Activated CD8-positive, alpha-beta T cell treated with anti-CD3 and anti-CD28 coated beads, Interleukin-2, amount 10 ng/mL, durations not matched to agents 7 days and 5 days (primary cell): ENCODE measurements around the gene CPAMD8. TPM values are rescaled to one million over a fixed set of nuclear protein-coding genes. Genes with fewer than 3 reads are reported as not detected.

Experiments used
- ATAC-seq: fragments of 150-1000 bp; cut with Tn5 transposase; one replicate; pipeline ENCODE4 v1.10.0; 2021; ENCODE audit warnings: moderate library complexity
- CTCF ChIA-PET: fragments of 350-600 bp; sonication (Branson Sonifier 250); formaldehyde crosslinking; loops from one replicate; lab custom pipeline; 2021; ENCODE audit warnings: antibody characterized with exemption; lab: Charles Lee
- POLR2A ChIA-PET: fragments of 350-600 bp; sonication (Branson Sonifier 250); formaldehyde crosslinking; loops from one replicate; lab custom pipeline; 2021; ENCODE audit warnings: antibody characterized with exemption; lab: Charles Lee
- DNase-seq: peaks from one replicate; pipeline ENCODE4 v3.0.0-alpha.2; 2020
- H3K27ac Mint-ChIP-seq: one replicate; pipeline ENCODE4 v1.8.0; 2021; ENCODE audit warnings: mild to moderate bottlenecking, mixed read lengths
- H3K27me3 Mint-ChIP-seq: one replicate; pipeline ENCODE4 v1.8.0; 2021; ENCODE audit warnings: low read depth, mixed read lengths
- H3K36me3 Mint-ChIP-seq: one replicate; pipeline ENCODE4 v1.8.0; 2021; ENCODE audit warnings: low read depth, mixed read lengths
- H3K4me1 Mint-ChIP-seq: one replicate; pipeline ENCODE4 v1.8.0; 2021; ENCODE audit warnings: low read depth, mixed read lengths
- H3K4me3 Mint-ChIP-seq: one replicate; pipeline ENCODE4 v1.8.0; 2021; ENCODE audit warnings: mild to moderate bottlenecking, mixed read lengths
- H3K9me3 Mint-ChIP-seq: one replicate; pipeline ENCODE4 v1.8.0; 2022; ENCODE audit warnings: mixed read lengths; ENCODE audit not compliant: insufficient read depth
- total RNA-seq, 2 experiments: library from RNA; stranded (reverse); gene quantifications; one replicate each; pipeline ENCODE4 v1.2.3, GENCODE V29; 2021

CPAMD8 gene
- under 1 TPM; 0.11 to 0.13 TPM for total RNA-seq

GRCh38 chr19:17026706-17027534 is at the start of gene CPAMD8:
CPAMD8 (minus strand) TSS chr19:17026810; CDS start chr19:17026642, 168 bp downstream.
- Mint-ChIP-seq H3K27me3 (peaks cover 42% of the 10 kb centered on the region), H3K36me3 (no peaks in the 10 kb centered on the region), H3K27ac (no peak within 1 kb of the TSS), H3K9me3 (peaks cover 13% of the 10 kb centered on the region), H3K4me1 (no peaks in the 10 kb centered on the region), H3K4me3 (no peak within 1 kb of the TSS)
- DNase-seq (no peak), ATAC-seq (no peak)
- CTCF ChIA-PET = no interaction called here
- POLR2A ChIA-PET = interaction anchor here (0.6 kb wide), 1 partner anchor 30 kb away, joined by 3 read pairs; no protein-coding TSS in a partner anchor

- ATAC-seq (peak; percentile 8), DNase-seq (peak; percentile 80)
- peak overlapping the region; percentile 96 for H3K27ac Mint-ChIP-seq
- no peaks in the 10 kb centered on the region for H3K27me3 Mint-ChIP-seq
- H3K4me1 Mint-ChIP-seq = peaks cover 64% of the 10 kb centered on the region
- no peaks in the 10 kb centered on the region for H3K9me3 Mint-ChIP-seq
- H3K36me3 Mint-ChIP-seq = peaks cover 63% of the 10 kb centered on the region
- CTCF ChIA-PET = interaction anchor here (1.0 to 2.0 kb wide), 7 partner anchors 9 to 206 kb away, joined by 3 to 6 read pairs (median 4); partner anchors contain the start of gene ANKLE1
- POLR2A ChIA-PET = interaction anchor here (0.6 to 2.6 kb wide), 15 partner anchors 9 to 491 kb away, joined by 3 to 33 read pairs (median 3); partner anchors contain the start of genes DDA1 and USE1
- H3K4me3 Mint-ChIP-seq = peak overlapping the region; percentile 100
Measured at GRCh38 chr19:17075864-17076542, 49.4 kb upstream of the CPAMD8 start.

- ATAC-seq = peak; percentile 94
- DNase-seq = peak; percentile 100
- H3K9me3 Mint-ChIP-seq = no peaks in the 10 kb centered on the region
- ChIA-PET POLR2A (interaction anchor here (0.6 to 2.6 kb wide), 10 partner anchors 10 to 349 kb away, joined by 3 to 33 read pairs (median 4); partner anchors contain the start of genes DDA1 and USE1), CTCF (interaction anchor here (1.1 to 1.5 kb wide), 3 partner anchors 10 to 58 kb away, joined by 3 to 5 read pairs (median 4); no protein-coding TSS in a partner anchor)
- H3K4me3 Mint-ChIP-seq = peak within 1 kb of the TSS; percentile 100
- no peaks in the 10 kb centered on the region for H3K27me3 Mint-ChIP-seq
- peaks cover 65% of the 10 kb centered on the region for H3K4me1 Mint-ChIP-seq
- H3K36me3 Mint-ChIP-seq = peaks cover 69% of the 10 kb centered on the region
- H3K27ac Mint-ChIP-seq = peak within 1 kb of the TSS; percentile 96
Measured at GRCh38 chr19:17075035-17075863, 48.6 kb upstream of the CPAMD8 start, which contains the start of the genes HAUS8 and MYO9B. HAUS8 (minus strand) TSS chr19:17075452; CDS start chr19:17075422, 30 bp downstream. MYO9B (plus strand) TSS chr19:17075777; CDS start chr19:17101718, 25,941 bp downstream.

- Mint-ChIP-seq H3K4me3 (peak overlapping the region; percentile 100), H3K4me1 (peaks cover 65% of the 10 kb centered on the region), H3K36me3 (peaks cover 72% of the 10 kb centered on the region), H3K27me3 (no peaks in the 10 kb centered on the region), H3K9me3 (no peaks in the 10 kb centered on the region), H3K27ac (peak overlapping the region; percentile 96)
- ATAC-seq = no peak
- ChIA-PET CTCF (interaction anchor here (0.7 to 1.1 kb wide), 2 partner anchors 9 to 58 kb away, joined by 3 read pairs; no protein-coding TSS in a partner anchor), POLR2A (interaction anchor here (0.6 to 2.6 kb wide), 5 partner anchors 10 to 349 kb away, joined by 3 to 20 read pairs (median 8); partner anchors contain the start of gene USE1)
- DNase-seq = no peak
Measured at GRCh38 chr19:17074634-17075034, 48.0 kb upstream of the CPAMD8 start.

GRCh38 chr19:17073869-17074633 is 47.4 kb upstream of the CPAMD8 start:
- ChIA-PET CTCF (interaction anchor here (0.7 to 1.1 kb wide), 3 partner anchors 8 to 186 kb away, joined by 3 read pairs; no protein-coding TSS in a partner anchor), POLR2A (interaction anchor here (0.6 to 2.6 kb wide), 5 partner anchors 9 to 350 kb away, joined by 3 to 20 read pairs (median 8); partner anchors contain the start of gene USE1)
- H3K27me3 Mint-ChIP-seq = no peaks in the 10 kb centered on the region
- H3K9me3 Mint-ChIP-seq = no peaks in the 10 kb centered on the region
- ATAC-seq (no peak), DNase-seq (no peak)
- H3K4me1 Mint-ChIP-seq = peaks cover 60% of the 10 kb centered on the region
- peak overlapping the region; percentile 100 for H3K4me3 Mint-ChIP-seq
- peak overlapping the region; percentile 96 for H3K27ac Mint-ChIP-seq
- peaks cover 74% of the 10 kb centered on the region for H3K36me3 Mint-ChIP-seq

GRCh38 chr19:17070912-17071311 is 44.3 kb upstream of the CPAMD8 start:
- no peak overlapping the region for H3K4me3 Mint-ChIP-seq
- H3K4me1 Mint-ChIP-seq = peaks cover 62% of the 10 kb centered on the region
- no peak overlapping the region for H3K27ac Mint-ChIP-seq
- no peak for ATAC-seq
- ChIA-PET POLR2A (no interaction called here), CTCF (interaction anchor here (1.2 to 1.7 kb wide), 2 partner anchors 55 to 212 kb away, joined by 3 to 4 read pairs; no protein-coding TSS in a partner anchor)
- DNase-seq = no peak
- no peaks in the 10 kb centered on the region for H3K9me3 Mint-ChIP-seq
- H3K36me3 Mint-ChIP-seq = peaks cover 71% of the 10 kb centered on the region
- H3K27me3 Mint-ChIP-seq = no peaks in the 10 kb centered on the region

- peaks cover 71% of the 10 kb centered on the region for H3K36me3 Mint-ChIP-seq
- H3K4me1 Mint-ChIP-seq = peaks cover 67% of the 10 kb centered on the region
- H3K4me3 Mint-ChIP-seq = no peak overlapping the region
- ChIA-PET POLR2A (no interaction called here), CTCF (interaction anchor here (1.7 kb wide), 1 partner anchor 55 kb away, joined by 4 read pairs; no protein-coding TSS in a partner anchor)
- no peak for DNase-seq
- H3K27me3 Mint-ChIP-seq = no peaks in the 10 kb centered on the region
- H3K9me3 Mint-ChIP-seq = no peaks in the 10 kb centered on the region
- peak overlapping the region; percentile 79 for H3K27ac Mint-ChIP-seq
- no peak for ATAC-seq
Measured at GRCh38 chr19:17070421-17070820, 43.8 kb upstream of the CPAMD8 start.

- H3K4me3 Mint-ChIP-seq = no peak overlapping the region
- peaks cover 75% of the 10 kb centered on the region for H3K36me3 Mint-ChIP-seq
- ChIA-PET POLR2A (interaction anchor here (1.0 to 1.2 kb wide), 2 partner anchors 56 to 139 kb away, joined by 3 to 4 read pairs; no protein-coding TSS in a partner anchor), CTCF (interaction anchor here (1.1 to 4.3 kb wide), 5 partner anchors 56 to 212 kb away, joined by 3 to 25 read pairs (median 4); no protein-coding TSS in a partner anchor)
- ATAC-seq (no peak), DNase-seq (no peak)
- H3K27me3 Mint-ChIP-seq = no peaks in the 10 kb centered on the region
- peak overlapping the region; percentile 15 for H3K27ac Mint-ChIP-seq
- no peaks in the 10 kb centered on the region for H3K9me3 Mint-ChIP-seq
- peaks cover 76% of the 10 kb centered on the region for H3K4me1 Mint-ChIP-seq
Measured at GRCh38 chr19:17069193-17069592, 42.6 kb upstream of the CPAMD8 start.

- ATAC-seq (no peak), DNase-seq (no peak)
- Mint-ChIP-seq H3K27ac (no peak overlapping the region), H3K4me1 (peaks cover 46% of the 10 kb centered on the region), H3K27me3 (no peaks in the 10 kb centered on the region), H3K36me3 (peaks cover 83% of the 10 kb centered on the region), H3K9me3 (no peaks in the 10 kb centered on the region), H3K4me3 (no peak overlapping the region)
- ChIA-PET POLR2A (no interaction called here), CTCF (no interaction called here)
Measured at GRCh38 chr19:17063428-17063827, 36.8 kb upstream of the CPAMD8 start.

- H3K4me3 Mint-ChIP-seq = no peak overlapping the region
- H3K36me3 Mint-ChIP-seq = peaks cover 87% of the 10 kb centered on the region
- peaks cover 34% of the 10 kb centered on the region for H3K4me1 Mint-ChIP-seq
- ChIA-PET POLR2A (no interaction called here), CTCF (no interaction called here)
- no peak overlapping the region for H3K27ac Mint-ChIP-seq
- ATAC-seq = no peak
- no peaks in the 10 kb centered on the region for H3K9me3 Mint-ChIP-seq
- DNase-seq = no peak
- H3K27me3 Mint-ChIP-seq = no peaks in the 10 kb centered on the region
Measured at GRCh38 chr19:17061691-17062090, 35.1 kb upstream of the CPAMD8 start.
